Uterus (tissue), 4 donors: ENCODE measurements around the gene UHMK1. TPM values are rescaled to one million over a fixed set of nuclear protein-coding genes. Genes with fewer than 3 reads are reported as not detected.

Experiments used
- DNase-seq, 2 donors: peaks; one replicate each; pipeline ENCODE4 v3.0.0-alpha.2; 2019 to 2020
- H3K27ac ChIP-seq, 2 donors: fragments of 200-600 bp; sonication (generic); 1 replicate in 1 of 2; 2 replicates in 1 of 2; pipeline ENCODE4 v1.5.1; 2016 to 2018
- H3K27me3 ChIP-seq, 2 donors: fragments of 200-600 bp; sonication (generic); one replicate each; pipeline ENCODE4 v1.5.1; 2018 to 2019; ENCODE audit warnings: control low read depth in 1 of 2
- H3K36me3 ChIP-seq, 2 donors: fragments of 200-600 bp; sonication (generic); one replicate each; pipeline ENCODE4 v1.5.1; 2019; ENCODE audit warnings: control low read depth in 1 of 2
- H3K4me1 ChIP-seq, 2 donors: fragments of 200-600 bp; sonication (generic); one replicate each; pipeline ENCODE4 v1.5.1; 2018 to 2019; ENCODE audit warnings: control low read depth in 1 of 2
- H3K4me3 ChIP-seq, 2 donors: fragments of 200-600 bp; sonication (generic); 1 replicate in 1 of 2; 2 replicates in 1 of 2; pipeline ENCODE4 v1.5.1; 2018 to 2019; ENCODE audit warnings: mild to moderate bottlenecking in 1 of 2
- H3K9me3 ChIP-seq, 2 donors: fragments of 200-600 bp; sonication (generic); one replicate each; pipeline ENCODE4 v1.5.1; 2019; ENCODE audit warnings: control low read depth in 1 of 2
- POLR2A ChIP-seq, 2 donors: fragments of 450-650 bp; IDR thresholded peaks; one replicate each; pipeline ENCODE4 v1.6.1; 2016; ENCODE audit warnings: antibody characterized with exemption in 2 of 2, mild to moderate bottlenecking in 1 of 2, moderate library complexity in 1 of 2
- intact Hi-C: fragments of 100-400 bp; cut with DNase I; formaldehyde crosslinking; loops from one replicate; pipeline ENCODE4 v1.15.1; 2023; ENCODE audit warnings: low total_unique reads
- total RNA-seq, 4 donors: library from RNA; depleted of rRNA in 3 of 4; stranded (reverse); fragments of >200 nt in 3 of 4; gene quantifications; one replicate each; pipeline versions ENCODE4 v1.1.0 to v1.2.4, GENCODE V29; 2014 to 2023
- TF ChIP-seq, protein P1 (sequence below), 4 experiments: fragments of 200-600 bp in 2 of 4; fragments of 450-650 bp in 2 of 4; sonication (generic) in 2 of 4; IDR thresholded peaks; one replicate each; pipeline ENCODE4 v1.5.1; 2016 to 2019; ENCODE audit warnings: antibody characterized with exemption in 4 of 4, mild to moderate bottlenecking in 2 of 4, moderate library complexity in 1 of 4
- donor health status: DM: yes; HTN: yes; CAD: no.

The UHMK1 gene
- total RNA-seq, 4 donors from 2014 or later, result 9.2 to 58.8 (median 31.6) TPM

DNA sequence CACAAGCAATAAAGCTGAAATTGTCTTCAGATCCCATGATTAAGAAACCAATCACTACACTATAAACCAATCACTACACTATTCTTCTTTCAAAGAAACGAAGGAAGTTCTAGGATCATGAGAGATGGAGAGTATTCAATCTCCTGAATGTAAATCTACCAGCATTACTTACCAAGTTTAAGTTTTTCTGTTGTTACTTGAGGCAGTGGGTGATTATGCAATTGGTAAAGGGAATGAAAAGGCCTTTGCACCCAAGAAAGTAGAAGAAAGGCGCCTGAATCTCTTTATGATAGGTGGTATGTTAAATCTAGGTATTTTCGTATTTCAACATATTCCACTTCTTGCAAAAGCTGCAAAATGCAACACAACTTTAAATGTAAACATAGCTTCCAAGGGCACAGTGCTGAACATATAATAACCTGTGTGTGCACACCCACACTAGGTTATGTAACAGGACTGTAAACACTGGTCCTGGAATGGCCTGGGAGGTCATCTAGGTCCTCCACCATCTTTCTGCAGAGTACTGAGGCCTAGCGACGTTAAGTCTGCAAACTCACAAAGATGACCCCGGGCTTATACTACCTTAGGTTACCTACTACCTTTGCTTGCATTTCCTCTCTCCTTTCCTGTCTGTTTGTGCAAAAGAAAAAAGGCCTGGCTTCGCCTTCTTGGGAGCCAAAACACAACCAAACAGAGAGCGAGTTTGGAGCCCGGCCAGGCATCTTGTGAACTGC is 62.9 kb downstream of the UHMK1 start:
- no peak for DNase-seq
- intact Hi-C loops, result no loop called here

DNA sequence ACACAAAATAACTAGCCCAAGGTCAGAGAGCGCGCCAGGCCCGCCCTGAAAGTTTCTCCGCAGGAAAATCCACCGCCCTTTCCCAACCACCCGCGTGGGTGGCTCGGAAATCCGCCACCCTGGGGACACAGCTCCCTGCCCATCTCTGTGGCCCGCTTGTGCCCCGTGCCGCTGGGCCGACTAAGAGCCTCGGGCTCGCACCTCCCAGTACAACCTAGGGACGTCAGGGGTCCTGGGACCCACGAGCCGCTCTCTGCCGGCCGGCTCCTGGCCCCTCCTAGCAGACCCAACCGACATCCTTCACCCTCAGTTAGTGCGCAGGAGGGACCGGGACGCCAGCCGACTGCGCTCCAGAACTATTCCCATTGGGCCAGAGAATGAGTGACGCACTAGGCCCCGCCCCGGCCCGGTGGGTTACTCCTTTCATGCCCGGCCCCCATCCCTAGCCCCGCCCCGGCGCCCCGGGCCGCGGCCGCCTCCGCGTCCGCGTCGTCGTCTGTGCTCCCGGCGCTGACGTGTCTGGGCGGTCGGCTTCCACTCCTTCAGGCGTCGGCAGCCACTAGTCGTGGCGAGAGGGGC is 63.5 kb downstream of the UHMK1 start:
- intact Hi-C loops, result no loop called here
- TF ChIP-seq POLR2A (IDR thresholded peaks at IDR 0.05), result peak; percentile 77 to 87
- TF ChIP-seq, protein P1, sequence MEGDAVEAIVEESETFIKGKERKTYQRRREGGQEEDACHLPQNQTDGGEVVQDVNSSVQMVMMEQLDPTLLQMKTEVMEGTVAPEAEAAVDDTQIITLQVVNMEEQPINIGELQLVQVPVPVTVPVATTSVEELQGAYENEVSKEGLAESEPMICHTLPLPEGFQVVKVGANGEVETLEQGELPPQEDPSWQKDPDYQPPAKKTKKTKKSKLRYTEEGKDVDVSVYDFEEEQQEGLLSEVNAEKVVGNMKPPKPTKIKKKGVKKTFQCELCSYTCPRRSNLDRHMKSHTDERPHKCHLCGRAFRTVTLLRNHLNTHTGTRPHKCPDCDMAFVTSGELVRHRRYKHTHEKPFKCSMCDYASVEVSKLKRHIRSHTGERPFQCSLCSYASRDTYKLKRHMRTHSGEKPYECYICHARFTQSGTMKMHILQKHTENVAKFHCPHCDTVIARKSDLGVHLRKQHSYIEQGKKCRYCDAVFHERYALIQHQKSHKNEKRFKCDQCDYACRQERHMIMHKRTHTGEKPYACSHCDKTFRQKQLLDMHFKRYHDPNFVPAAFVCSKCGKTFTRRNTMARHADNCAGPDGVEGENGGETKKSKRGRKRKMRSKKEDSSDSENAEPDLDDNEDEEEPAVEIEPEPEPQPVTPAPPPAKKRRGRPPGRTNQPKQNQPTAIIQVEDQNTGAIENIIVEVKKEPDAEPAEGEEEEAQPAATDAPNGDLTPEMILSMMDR (IDR thresholded peaks at IDR 0.05), result no peak
- H3K9me3 ChIP-seq, result no peaks in the 10 kb centered on the region
- peak; percentile 99 for DNase-seq
- no peaks in the 10 kb centered on the region for H3K27me3 ChIP-seq
- H3K4me1 ChIP-seq, result peaks cover 0 to 4% of the 10 kb centered on the region in 2 donors
- H3K4me3 ChIP-seq, result peak overlapping the region; percentile 62 to 78
- no peaks in the 10 kb centered on the region for H3K36me3 ChIP-seq
- peak overlapping the region; percentile 96 to 97 for H3K27ac ChIP-seq

More for the DNA sequence above, 62.9 kb downstream of the UHMK1 start:
- H3K4me3 ChIP-seq, result peak overlapping the region; percentile 62 to 78
- peak overlapping the region; percentile 96 to 97 for H3K27ac ChIP-seq
- H3K4me1 ChIP-seq, result peaks cover 0 to 4% of the 10 kb centered on the region in 2 donors
- TF ChIP-seq, protein P1 (IDR thresholded peaks at IDR 0.05), result no peak
- no peak for TF ChIP-seq POLR2A (IDR thresholded peaks at IDR 0.05)
- H3K27me3 ChIP-seq, result no peaks in the 10 kb centered on the region
- no peaks in the 10 kb centered on the region for H3K36me3 ChIP-seq
- H3K9me3 ChIP-seq, result no peaks in the 10 kb centered on the region

DNA sequence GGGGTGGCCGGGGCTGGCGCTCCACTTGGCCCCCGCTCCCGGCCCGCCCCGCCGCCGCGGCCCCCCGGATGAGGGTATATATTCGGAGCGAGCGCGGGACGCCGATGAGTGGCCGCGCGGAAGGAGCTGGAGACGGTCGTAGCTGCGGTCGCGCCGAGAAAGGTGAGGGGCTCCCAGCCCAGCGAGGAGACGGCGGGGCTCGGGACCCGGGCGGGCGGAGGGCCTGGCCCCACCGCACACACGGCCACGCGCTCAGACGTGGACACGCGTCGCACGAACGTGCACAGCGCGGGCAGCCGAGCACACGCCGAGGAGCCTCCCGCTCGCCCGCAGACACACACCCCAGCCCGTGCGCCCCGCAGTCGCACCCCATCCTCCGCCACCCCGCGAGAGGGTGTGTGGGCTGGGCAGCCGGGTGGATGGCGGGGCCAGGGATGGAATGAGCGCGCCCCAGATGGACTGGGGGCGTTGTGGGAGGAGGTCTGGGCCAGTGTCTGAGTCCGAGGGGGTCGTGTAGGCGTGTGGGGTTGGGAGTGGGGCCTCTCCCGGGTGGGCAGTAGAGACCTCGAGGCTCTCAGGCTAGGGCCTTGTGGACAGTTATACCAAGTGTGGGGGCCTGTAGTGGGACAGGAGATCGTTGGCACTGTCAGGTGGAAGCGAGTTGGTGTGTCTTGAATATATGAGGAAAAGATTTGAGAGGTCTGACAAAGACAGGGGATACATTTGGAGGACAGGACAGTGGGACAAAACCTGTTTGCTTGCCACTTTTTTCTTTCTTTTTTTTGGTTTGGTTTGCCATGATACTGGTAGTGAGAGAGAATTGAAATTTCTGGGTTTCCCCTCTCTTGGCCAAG is 64.2 kb downstream of the UHMK1 start, which contains the start of gene UAP1:
TSS of gene UAP1 (plus strand) at position 107 of the 854 bp plus-strand sequence. CDS start 4,347 bp downstream, outside the sequence.
- peak within 1 kb of the TSS; percentile 96 to 97 for H3K27ac ChIP-seq
- peak in 1 of 2 donors; percentile 38 for DNase-seq
- H3K27me3 ChIP-seq, result no peaks in the 10 kb centered on the region
- H3K4me3 ChIP-seq, result peak within 1 kb of the TSS; percentile 62 to 78
- TF ChIP-seq, protein P1 (IDR thresholded peaks at IDR 0.05), result peak in 1 of 4 experiments; percentile 12
- peak in 1 of 2 donors; percentile 6 for TF ChIP-seq POLR2A (IDR thresholded peaks at IDR 0.05)
- H3K4me1 ChIP-seq, result peaks cover 0 to 4% of the 10 kb centered on the region in 2 donors
- intact Hi-C loops, result no loop called here
- no peaks in the 10 kb centered on the region for H3K36me3 ChIP-seq
- no peaks in the 10 kb centered on the region for H3K9me3 ChIP-seq

DNA sequence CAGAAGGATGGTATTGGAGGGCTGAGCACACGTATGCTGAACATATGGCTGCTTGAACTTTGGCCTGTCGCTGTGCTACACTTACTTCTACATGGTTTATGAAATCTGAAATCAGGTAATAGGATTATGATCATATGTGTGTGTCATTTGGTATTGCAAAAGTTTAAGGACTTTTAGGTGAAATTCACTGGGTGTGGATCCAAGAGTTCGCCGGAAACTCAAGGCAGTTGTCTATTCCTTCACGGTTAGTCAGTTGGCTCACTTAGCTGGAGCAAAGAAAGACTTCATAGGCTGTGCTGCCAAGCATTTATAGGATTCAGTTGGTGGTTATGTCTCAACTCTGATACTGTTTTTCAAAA is 64.8 kb downstream of the UHMK1 start:
- intact Hi-C loops, result no loop called here
- Histone ChIP-seq H3K4me3 (peak overlapping the region; percentile 62 to 78), H3K9me3 (no peaks in the 10 kb centered on the region), H3K36me3 (no peaks in the 10 kb centered on the region), H3K27me3 (no peaks in the 10 kb centered on the region), H3K27ac (peak overlapping the region; percentile 96 to 97), H3K4me1 (peaks cover 0 to 4% of the 10 kb centered on the region in 2 donors)
- peak in 1 of 2 donors; percentile 30 for DNase-seq
- TF ChIP-seq, protein P1 (IDR thresholded peaks at IDR 0.05), result no peak
- TF ChIP-seq POLR2A (IDR thresholded peaks at IDR 0.05), result no peak
